ENCODE results near the gene PDS5A.

PDS5A gene

GRCh38 chr4:39792529-39792928, 185.2 kb downstream of the PDS5A start:
- Histone ChIP-seq H3K27ac (ENCODE audit: low read length) (no peak overlapping the region), H3K36me3 (replicated peaks; ENCODE audit: insufficient read depth, low read length) (no peaks in the 10 kb centered on the region), H3K9me2 (replicated peaks; ENCODE audit: insufficient read depth, low read length) (no peaks in the 10 kb centered on the region), H3K4me3 (ENCODE audit: low read length) (no peak overlapping the region), H3K9me3 (replicated peaks; ENCODE audit: insufficient read depth, low read length) (no peaks in the 10 kb centered on the region), H3K79me2 (ENCODE audit: low read length) (no peaks in the 10 kb centered on the region), H3K9ac (ENCODE audit: low read length) (no peak overlapping the region), H4K20me1 (ENCODE audit: insufficient read depth, low read length) (no peaks in the 10 kb centered on the region), H3K4me1 (ENCODE audit: low read length) (no peaks in the 10 kb centered on the region), H2AFZ (ENCODE audit: low read length) (no peak overlapping the region), H3F3A (ENCODE audit: insufficient read depth, low read length) (no peaks in the 10 kb centered on the region), H3K4me2 (ENCODE audit: low read depth, low read length) (no peak overlapping the region), H3K27me3 (replicated peaks; ENCODE audit: insufficient read depth, low read length) (no peaks in the 10 kb centered on the region)
- TF ChIP-seq CTCF (IDR thresholded peaks at IDR 0.05; ENCODE audit: low read length) (no peak), EZH2 (optimal IDR thresholded peaks at IDR 0.05; ENCODE audit: low read depth, low read length) (no peak), EZH2phosphoT487 (IDR thresholded peaks at IDR 0.05; ENCODE audit: low read length) (no peak)
- DNase-seq = no peak

- Histone ChIP-seq H3K4me1 (ENCODE audit: low read length) (no peaks in the 10 kb centered on the region), H3K9ac (ENCODE audit: low read length) (no peak overlapping the region), H3K9me2 (replicated peaks; ENCODE audit: insufficient read depth, low read length) (no peaks in the 10 kb centered on the region), H3K4me3 (ENCODE audit: low read length) (no peak overlapping the region), H2AFZ (ENCODE audit: low read length) (no peak overlapping the region), H3K27ac (ENCODE audit: low read length) (no peak overlapping the region), H3K36me3 (replicated peaks; ENCODE audit: insufficient read depth, low read length) (no peaks in the 10 kb centered on the region), H3F3A (ENCODE audit: insufficient read depth, low read length) (no peaks in the 10 kb centered on the region), H3K9me3 (replicated peaks; ENCODE audit: insufficient read depth, low read length) (no peaks in the 10 kb centered on the region), H3K27me3 (replicated peaks; ENCODE audit: insufficient read depth, low read length) (no peaks in the 10 kb centered on the region), H3K4me2 (ENCODE audit: low read depth, low read length) (no peak overlapping the region), H4K20me1 (ENCODE audit: insufficient read depth, low read length) (no peaks in the 10 kb centered on the region), H3K79me2 (ENCODE audit: low read length) (no peaks in the 10 kb centered on the region)
- no peak for TF ChIP-seq EZH2phosphoT487 (IDR thresholded peaks at IDR 0.05; ENCODE audit: low read length)
- no peak for TF ChIP-seq CTCF (IDR thresholded peaks at IDR 0.05; ENCODE audit: low read length)
- no peak for TF ChIP-seq EZH2 (optimal IDR thresholded peaks at IDR 0.05; ENCODE audit: low read depth, low read length)
- no peak for DNase-seq
These were observed 185.6 kb downstream of the PDS5A start for GRCh38 chr4:39792128-39792527.

- Histone ChIP-seq H3K9me3 (replicated peaks; ENCODE audit: insufficient read depth, low read length) (no peaks in the 10 kb centered on the region), H3K27me3 (replicated peaks; ENCODE audit: insufficient read depth, low read length) (no peaks in the 10 kb centered on the region), H3K36me3 (replicated peaks; ENCODE audit: insufficient read depth, low read length) (no peaks in the 10 kb centered on the region), H3F3A (ENCODE audit: insufficient read depth, low read length) (no peaks in the 10 kb centered on the region), H3K4me1 (ENCODE audit: low read length) (no peaks in the 10 kb centered on the region), H2AFZ (ENCODE audit: low read length) (no peak overlapping the region), H4K20me1 (ENCODE audit: insufficient read depth, low read length) (no peaks in the 10 kb centered on the region), H3K9me2 (replicated peaks; ENCODE audit: insufficient read depth, low read length) (no peaks in the 10 kb centered on the region), H3K9ac (ENCODE audit: low read length) (no peak overlapping the region), H3K4me2 (ENCODE audit: low read depth, low read length) (no peak overlapping the region), H3K27ac (ENCODE audit: low read length) (no peak overlapping the region), H3K79me2 (ENCODE audit: low read length) (no peaks in the 10 kb centered on the region), H3K4me3 (ENCODE audit: low read length) (no peak overlapping the region)
- TF ChIP-seq EZH2phosphoT487 (IDR thresholded peaks at IDR 0.05; ENCODE audit: low read length) (no peak), EZH2 (optimal IDR thresholded peaks at IDR 0.05; ENCODE audit: low read depth, low read length) (no peak), CTCF (IDR thresholded peaks at IDR 0.05; ENCODE audit: low read length) (no peak)
- DNase-seq = no peak
These were observed 190.9 kb downstream of the PDS5A start for GRCh38 chr4:39786838-39787237.

All from MM.1S (cell line).